PC-9 (cell line): Measurements from ENCODE around the gene WNT2B.

Experiments used
- CTCF ChIP-seq: fragments of 200-600 bp; sonication (generic); conservative IDR thresholded peaks from 2 replicates; pipeline ENCODE4 v1.6.1; 2017; ENCODE audit warnings: mixed run types, antibody characterized with exemption, mild to moderate bottlenecking, moderate library complexity
- EZH2 ChIP-seq: fragments of 200-600 bp; sonication (generic); IDR thresholded peaks from 2 replicates; pipeline ENCODE4 v1.8.0; 2017; ENCODE audit warnings: antibody characterized with exemption, low read depth

DNA sequence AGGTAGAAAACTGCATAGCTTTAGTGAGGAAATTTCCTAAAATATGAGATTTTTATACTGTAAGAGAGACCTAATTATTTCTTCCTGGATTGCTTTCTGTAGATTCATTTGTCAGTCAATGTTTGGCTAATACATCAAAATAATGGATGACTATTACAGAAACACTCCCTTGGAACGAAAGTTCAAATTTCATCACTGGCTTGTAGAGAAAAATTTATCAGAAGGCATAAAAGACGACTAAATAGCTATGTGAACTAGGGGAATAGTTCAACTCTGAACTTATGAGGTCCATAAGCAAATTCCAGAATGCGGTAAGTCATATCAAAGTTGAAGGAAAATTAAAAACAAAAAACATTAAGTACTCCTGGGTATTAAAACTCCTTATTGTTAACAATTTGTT lies 36.0 kb downstream of the WNT2B start:
- TF ChIP-seq CTCF (no peak), EZH2 (no peak)
